ENCODE data around the gene EML1. TPM values are rescaled to one million over a fixed set of nuclear protein-coding genes. Genes with fewer than 3 reads are reported as not detected.
A peak's percentile ranks its signal among the peaks of the same experiment; 100 is the strongest.

EML1 gene
- 4.8 TPM for polyA plus RNA-seq (2013, experiment 1 of 2)
- 5.6 TPM for polyA plus RNA-seq (2013, experiment 2 of 2)

GRCh38 chr14:99793213-99794150 is at the start of gene EML1:
Gene EML1 (plus strand): TSS chr14:99793413. CDS start chr14:99793477, 64 bp downstream.
- Histone ChIP-seq H2BK15ac (replicated peaks; ENCODE audit: low read depth) (no peak within 1 kb of the TSS), H3K4ac (ENCODE audit: low read depth, low read length) (peak within 1 kb of the TSS; percentile 78), H3K36me3 (ENCODE audit: control insufficient read depth, insufficient read depth, low read length) (no peaks in the 10 kb centered on the region), H3K79me2 (ENCODE audit: control insufficient read depth, insufficient read depth, low read length) (no peaks in the 10 kb centered on the region), H3K79me1 (ENCODE audit: low read length) (no peaks in the 10 kb centered on the region), H3K18ac (ENCODE audit: low read length) (peak within 1 kb of the TSS; percentile 81), H2AK5ac (ENCODE audit: low read length) (no peak within 1 kb of the TSS), H4K8ac (ENCODE audit: low read depth, low read length) (no peak within 1 kb of the TSS), H3K4me1 (ENCODE audit: control insufficient read depth, low read depth, low read length) (no peaks in the 10 kb centered on the region), H3K27me3 (ENCODE audit: insufficient read depth, low read length, poor library complexity) (no peaks in the 10 kb centered on the region), H4K5ac (ENCODE audit: low read length) (no peak within 1 kb of the TSS), H3K27ac (ENCODE audit: low read depth, low read length) (no peak within 1 kb of the TSS), H3K56ac (ENCODE audit: low read length) (peak within 1 kb of the TSS; percentile 85), H2BK5ac (ENCODE audit: low read length) (no peak within 1 kb of the TSS), H3K4me2 (ENCODE audit: low read length) (peak within 1 kb of the TSS; percentile 72), H3K4me3 (ENCODE audit: low read length) (peak within 1 kb of the TSS; percentile 54), H2BK120ac (ENCODE audit: low read depth, low read length) (no peak within 1 kb of the TSS), H3K9ac (ENCODE audit: low read length) (peak within 1 kb of the TSS; percentile 69), H3K23ac (ENCODE audit: low read length) (peak within 1 kb of the TSS; percentile 59)
- DNase-seq = peak; percentile 84
- no CpG with 5 or more reads among the region's 121 CpGs for WGBS (ENCODE audit: extremely low coverage, insufficient coverage, low lambda C conversion rate)

GRCh38 chr14:99744199-99744872 is 48.9 kb upstream of the EML1 start:
- H3K9ac ChIP-seq (ENCODE audit: low read length) = no peak overlapping the region
- no peak overlapping the region for H2AK5ac ChIP-seq (ENCODE audit: low read length)
- no peak overlapping the region for H4K5ac ChIP-seq (ENCODE audit: low read length)
- H3K27me3 ChIP-seq (ENCODE audit: insufficient read depth, low read length, poor library complexity) = no peaks in the 10 kb centered on the region
- no CpG with 5 or more reads among the region's 11 CpGs for WGBS (ENCODE audit: extremely low coverage, insufficient coverage, low lambda C conversion rate)
- H3K4ac ChIP-seq (ENCODE audit: low read depth, low read length) = no peak overlapping the region
- H2BK120ac ChIP-seq (ENCODE audit: low read depth, low read length) = no peak overlapping the region
- H3K18ac ChIP-seq (ENCODE audit: low read length) = no peak overlapping the region
- DNase-seq = peak; percentile 72
- no peak overlapping the region for H3K4me3 ChIP-seq (ENCODE audit: low read length)
- H4K8ac ChIP-seq (ENCODE audit: low read depth, low read length) = no peak overlapping the region
- no peak overlapping the region for H3K4me2 ChIP-seq (ENCODE audit: low read length)
- no peak overlapping the region for H2BK15ac ChIP-seq (replicated peaks; ENCODE audit: low read depth)
- no peak overlapping the region for H2BK5ac ChIP-seq (ENCODE audit: low read length)
- no peak overlapping the region for H3K56ac ChIP-seq (ENCODE audit: low read length)
- H3K4me1 ChIP-seq (ENCODE audit: control insufficient read depth, low read depth, low read length) = no peaks in the 10 kb centered on the region
- no peaks in the 10 kb centered on the region for H3K36me3 ChIP-seq (ENCODE audit: control insufficient read depth, insufficient read depth, low read length)
- no peak overlapping the region for H3K27ac ChIP-seq (ENCODE audit: low read depth, low read length)
- no peak overlapping the region for H3K23ac ChIP-seq (ENCODE audit: low read length)
- H3K79me1 ChIP-seq (ENCODE audit: low read length) = no peaks in the 10 kb centered on the region
- no peaks in the 10 kb centered on the region for H3K79me2 ChIP-seq (ENCODE audit: control insufficient read depth, insufficient read depth, low read length)

- Histone ChIP-seq H2BK120ac (ENCODE audit: low read depth, low read length) (no peak overlapping the region), H3K18ac (ENCODE audit: low read length) (no peak overlapping the region), H4K8ac (ENCODE audit: low read depth, low read length) (no peak overlapping the region), H3K36me3 (ENCODE audit: control insufficient read depth, insufficient read depth, low read length) (no peaks in the 10 kb centered on the region), H3K4ac (ENCODE audit: low read depth, low read length) (no peak overlapping the region), H3K4me2 (ENCODE audit: low read length) (no peak overlapping the region), H3K79me1 (ENCODE audit: low read length) (no peaks in the 10 kb centered on the region), H2BK15ac (replicated peaks; ENCODE audit: low read depth) (no peak overlapping the region), H3K79me2 (ENCODE audit: control insufficient read depth, insufficient read depth, low read length) (no peaks in the 10 kb centered on the region), H3K9ac (ENCODE audit: low read length) (no peak overlapping the region), H3K23ac (ENCODE audit: low read length) (no peak overlapping the region), H3K27me3 (ENCODE audit: insufficient read depth, low read length, poor library complexity) (no peaks in the 10 kb centered on the region), H4K5ac (ENCODE audit: low read length) (no peak overlapping the region), H2AK5ac (ENCODE audit: low read length) (no peak overlapping the region), H3K27ac (ENCODE audit: low read depth, low read length) (no peak overlapping the region), H3K4me3 (ENCODE audit: low read length) (no peak overlapping the region), H3K4me1 (ENCODE audit: control insufficient read depth, low read depth, low read length) (no peaks in the 10 kb centered on the region), H2BK5ac (ENCODE audit: low read length) (no peak overlapping the region), H3K56ac (ENCODE audit: low read length) (no peak overlapping the region)
- no peak for DNase-seq
- WGBS (ENCODE audit: extremely low coverage, insufficient coverage, low lambda C conversion rate) = no CpG with 5 or more reads among the region's 7 CpGs
Measured at GRCh38 chr14:99744873-99745224, 48.4 kb upstream of the EML1 start.

- H3K18ac ChIP-seq (ENCODE audit: low read length) = no peak overlapping the region
- H3K4ac ChIP-seq (ENCODE audit: low read depth, low read length) = no peak overlapping the region
- no peaks in the 10 kb centered on the region for H3K4me1 ChIP-seq (ENCODE audit: control insufficient read depth, low read depth, low read length)
- no peak overlapping the region for H2BK15ac ChIP-seq (replicated peaks; ENCODE audit: low read depth)
- no CpG with 5 or more reads among the region's 10 CpGs for WGBS (ENCODE audit: extremely low coverage, insufficient coverage, low lambda C conversion rate)
- no peak overlapping the region for H2AK5ac ChIP-seq (ENCODE audit: low read length)
- DNase-seq = no peak
- H3K4me3 ChIP-seq (ENCODE audit: low read length) = no peak overlapping the region
- no peaks in the 10 kb centered on the region for H3K36me3 ChIP-seq (ENCODE audit: control insufficient read depth, insufficient read depth, low read length)
- H4K8ac ChIP-seq (ENCODE audit: low read depth, low read length) = no peak overlapping the region
- H2BK5ac ChIP-seq (ENCODE audit: low read length) = no peak overlapping the region
- no peaks in the 10 kb centered on the region for H3K27me3 ChIP-seq (ENCODE audit: insufficient read depth, low read length, poor library complexity)
- H3K79me2 ChIP-seq (ENCODE audit: control insufficient read depth, insufficient read depth, low read length) = no peaks in the 10 kb centered on the region
- H4K5ac ChIP-seq (ENCODE audit: low read length) = no peak overlapping the region
- H3K56ac ChIP-seq (ENCODE audit: low read length) = no peak overlapping the region
- no peaks in the 10 kb centered on the region for H3K79me1 ChIP-seq (ENCODE audit: low read length)
- no peak overlapping the region for H2BK120ac ChIP-seq (ENCODE audit: low read depth, low read length)
- no peak overlapping the region for H3K23ac ChIP-seq (ENCODE audit: low read length)
- H3K27ac ChIP-seq (ENCODE audit: low read depth, low read length) = no peak overlapping the region
- H3K9ac ChIP-seq (ENCODE audit: low read length) = no peak overlapping the region
- H3K4me2 ChIP-seq (ENCODE audit: low read length) = no peak overlapping the region
Measured at GRCh38 chr14:99745307-99745951, 47.8 kb upstream of the EML1 start.

- H2BK15ac ChIP-seq (replicated peaks; ENCODE audit: low read depth) = no peak overlapping the region
- no peaks in the 10 kb centered on the region for H3K79me1 ChIP-seq (ENCODE audit: low read length)
- H4K5ac ChIP-seq (ENCODE audit: low read length) = no peak overlapping the region
- H3K18ac ChIP-seq (ENCODE audit: low read length) = no peak overlapping the region
- no peak overlapping the region for H3K23ac ChIP-seq (ENCODE audit: low read length)
- no peak overlapping the region for H3K4me2 ChIP-seq (ENCODE audit: low read length)
- H3K27ac ChIP-seq (ENCODE audit: low read depth, low read length) = no peak overlapping the region
- no CpG with 5 or more reads among the region's 7 CpGs for WGBS (ENCODE audit: extremely low coverage, insufficient coverage, low lambda C conversion rate)
- H2BK120ac ChIP-seq (ENCODE audit: low read depth, low read length) = no peak overlapping the region
- H3K27me3 ChIP-seq (ENCODE audit: insufficient read depth, low read length, poor library complexity) = no peaks in the 10 kb centered on the region
- no peak overlapping the region for H3K9ac ChIP-seq (ENCODE audit: low read length)
- H4K8ac ChIP-seq (ENCODE audit: low read depth, low read length) = no peak overlapping the region
- H2AK5ac ChIP-seq (ENCODE audit: low read length) = no peak overlapping the region
- H3K79me2 ChIP-seq (ENCODE audit: control insufficient read depth, insufficient read depth, low read length) = no peaks in the 10 kb centered on the region
- H3K36me3 ChIP-seq (ENCODE audit: control insufficient read depth, insufficient read depth, low read length) = no peaks in the 10 kb centered on the region
- H2BK5ac ChIP-seq (ENCODE audit: low read length) = no peak overlapping the region
- no peaks in the 10 kb centered on the region for H3K4me1 ChIP-seq (ENCODE audit: control insufficient read depth, low read depth, low read length)
- H3K4ac ChIP-seq (ENCODE audit: low read depth, low read length) = no peak overlapping the region
- no peak overlapping the region for H3K56ac ChIP-seq (ENCODE audit: low read length)
- H3K4me3 ChIP-seq (ENCODE audit: low read length) = no peak overlapping the region
- no peak for DNase-seq
Measured at GRCh38 chr14:99747167-99747566, 46.0 kb upstream of the EML1 start.
